ENCODE results near the gene TMEM203. TPM values are rescaled to one million over a fixed set of nuclear protein-coding genes. Genes with fewer than 3 reads are reported as not detected.
A peak's percentile ranks its signal among the peaks of the same experiment; 100 is the strongest.

The TMEM203 gene
- total and polyA plus RNA-seq, 2 of the 13 experiments (the other 11 are each of a cell fraction or from before 2014, with no cell fraction given), result 23.4 to 36.7 TPM

- TF ChIP-seq HMGXB3 (CRISPR knock-in tag; IDR thresholded peaks at IDR 0.05; ENCODE audit: borderline replicate concordance) (no peak), ZNF543 (CRISPR knock-in tag; IDR thresholded peaks at IDR 0.05) (peak; percentile 36; the same call in 1 of the 2 replicates), SRSF9 (IDR thresholded peaks at IDR 0.05; ENCODE audit: borderline replicate concordance, insufficient read depth, low read depth, low read length, poor library complexity, severe bottlenecking) (no peak), ZBTB40 (IDR thresholded peaks at IDR 0.05) (no peak), ZBTB40 (CRISPR knock-in tag; IDR thresholded peaks at IDR 0.05) (no peak), ZGPAT (CRISPR knock-in tag; IDR thresholded peaks at IDR 0.05) (peak; percentile 50; the same call in 1 of the 2 replicates), ZNF782 (CRISPR knock-in tag; IDR thresholded peaks at IDR 0.05; ENCODE audit: borderline replicate concordance) (peak; percentile 46; the same call in 1 of the 2 replicates), ZSCAN30 (CRISPR knock-in tag; IDR thresholded peaks at IDR 0.05) (no peak), ZNF343 (CRISPR knock-in tag; IDR thresholded peaks at IDR 0.05) (no peak), ZMYM2 (CRISPR knock-in tag; IDR thresholded peaks at IDR 0.05) (no peak), ZNF441 (CRISPR knock-in tag; IDR thresholded peaks at IDR 0.05; ENCODE audit: borderline replicate concordance) (no peak), ZNF510 (CRISPR knock-in tag; IDR thresholded peaks at IDR 0.05; ENCODE audit: low read depth) (no peak), ETV6 (CRISPR knock-in tag; conservative IDR thresholded peaks at IDR 0.05) (no peak)
Measured at GRCh38 chr9:137221506-137222111, 16.2 kb upstream of the TMEM203 start (continued).
